ENCODE results near the gene ZSWIM5.
"Not testable (repeated sequence)": the region's sequence is repeated elsewhere in the genome, so short reads cannot be mapped to it uniquely, and the experiment has no call there.

The ZSWIM5 gene

DNA sequence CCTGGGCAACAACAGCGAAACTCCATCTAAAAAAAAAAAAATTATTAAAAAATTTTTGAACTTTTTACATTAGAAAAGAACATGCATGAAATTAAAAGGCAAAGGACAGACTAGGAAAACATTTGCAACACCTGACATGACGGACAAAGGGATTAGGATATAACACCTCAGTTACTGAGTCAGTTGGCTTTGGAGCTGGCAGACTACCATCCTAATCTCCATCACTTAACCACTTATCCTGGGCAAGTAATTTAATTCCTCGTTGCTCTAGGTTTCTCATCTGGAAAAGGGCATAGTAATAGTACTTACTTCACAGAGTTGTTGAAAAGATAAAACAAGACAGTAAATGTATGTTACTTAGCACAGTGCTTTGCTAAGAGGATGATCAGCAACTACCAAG lies 207.2 kb downstream of the ZSWIM5 start:
- DNase-seq, result no peak

DNA sequence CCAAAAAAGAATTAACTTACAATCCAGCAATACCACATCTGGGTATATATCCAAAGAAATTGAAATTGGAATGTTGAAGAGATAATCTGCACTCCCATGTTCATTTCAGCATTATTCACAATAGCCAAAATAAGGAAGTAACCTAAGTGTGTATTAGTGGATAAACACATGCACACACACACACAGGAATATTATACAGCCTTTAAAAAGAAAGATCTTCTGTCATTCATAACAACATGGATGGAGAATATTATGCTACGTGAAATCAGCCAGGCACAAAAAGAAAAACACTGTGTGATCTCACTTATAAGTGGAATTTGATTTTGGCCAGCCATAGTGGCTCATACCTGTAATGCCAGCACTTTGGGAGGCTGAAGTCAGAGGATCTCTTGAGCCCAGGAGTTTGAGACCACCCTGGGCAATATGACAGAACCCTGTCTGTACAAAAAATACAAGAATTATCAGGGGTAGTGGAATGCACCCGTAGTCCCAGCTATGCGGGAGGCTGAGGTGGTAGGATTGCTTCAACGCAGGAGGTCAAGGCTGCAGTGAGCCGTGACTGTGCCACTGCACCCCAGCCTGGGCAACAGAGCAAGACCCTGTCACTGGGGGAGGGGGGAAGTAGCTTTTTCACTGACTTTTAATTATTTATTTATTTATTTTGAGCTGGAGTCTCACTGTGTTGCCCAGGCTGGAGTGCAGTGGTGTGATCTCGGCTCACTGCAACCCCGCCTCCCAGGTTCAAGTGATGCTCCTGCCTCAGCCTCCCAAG lies 210.8 kb downstream of the ZSWIM5 start:
- DNase-seq, result no peak

- no peak for DNase-seq
Observed at GRCh38 chr1:44994309-44994898, 212.0 kb downstream of the ZSWIM5 start.

DNA sequence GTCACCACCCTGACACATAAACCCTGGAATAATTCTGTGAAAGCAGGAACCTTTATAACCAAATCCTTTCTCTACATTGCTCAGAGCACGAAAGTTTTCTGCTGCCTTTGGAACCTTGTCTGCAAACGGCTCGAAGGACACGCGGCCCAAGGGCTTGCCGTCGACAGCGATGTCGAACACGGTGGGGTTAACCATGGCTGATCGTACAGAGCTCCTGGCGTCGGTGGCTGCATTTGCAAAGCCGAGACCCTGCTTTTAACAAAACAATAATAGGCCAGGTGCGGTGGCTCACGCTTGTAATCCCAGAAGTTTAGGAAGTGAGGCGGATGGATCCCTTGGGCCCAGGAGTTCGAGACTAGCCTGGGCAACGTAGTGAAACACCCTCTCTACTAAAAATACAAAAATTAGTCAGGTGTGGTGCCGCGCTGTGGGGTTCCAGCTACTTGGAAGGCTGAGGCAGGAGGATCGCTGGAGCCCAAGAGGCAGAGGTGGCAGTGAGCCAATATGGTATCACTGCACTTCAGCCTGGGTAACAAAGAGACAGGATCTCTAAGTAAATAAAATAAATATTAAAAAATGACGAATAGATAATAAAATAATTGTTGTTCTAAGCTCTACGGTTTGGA lies 217.8 kb downstream of the ZSWIM5 start:
- DNase-seq, result no peak

GRCh38 chr1:44985747-44986359 lies 220.6 kb downstream of the ZSWIM5 start:
- no peak for DNase-seq

DNA sequence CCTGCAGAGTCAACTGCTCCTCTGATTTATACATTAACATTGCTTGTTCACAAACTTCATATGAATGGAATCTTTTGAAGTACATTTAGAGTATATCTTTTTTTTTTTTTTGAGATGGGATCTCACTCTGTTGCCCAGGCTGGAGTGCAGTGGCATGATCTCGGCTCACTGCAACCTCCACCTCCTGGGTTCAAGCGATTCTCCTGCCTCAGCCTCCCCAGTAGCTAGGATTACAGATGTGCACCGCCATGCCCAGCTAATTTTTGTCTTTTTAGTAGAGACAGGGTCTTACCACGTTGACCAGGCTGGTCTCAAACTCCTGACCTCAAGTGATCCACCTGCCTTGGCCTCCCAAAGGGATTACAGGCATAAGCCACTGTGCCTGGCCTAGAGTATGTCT lies 229.0 kb downstream of the ZSWIM5 start:
- not testable (repeated sequence) for DNase-seq

DNA sequence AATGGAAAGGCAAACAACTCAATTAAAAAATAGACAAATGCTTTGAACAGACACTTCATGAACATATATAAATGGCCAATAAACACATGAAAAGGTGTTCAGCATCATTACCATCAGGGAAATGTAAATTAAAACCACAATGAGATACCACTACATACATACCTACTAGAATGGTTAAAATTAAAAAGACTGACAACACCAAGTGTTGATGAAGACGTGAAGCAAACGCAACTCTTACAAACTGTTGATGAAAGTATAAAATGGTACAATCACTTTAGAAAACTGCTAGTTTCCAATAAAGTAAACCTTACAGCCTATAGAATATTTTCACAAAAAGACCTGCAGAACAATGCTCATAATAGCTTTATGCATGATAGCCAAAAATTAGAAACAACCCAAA lies 230.2 kb downstream of the ZSWIM5 start:
- DNase-seq, result no peak

DNA sequence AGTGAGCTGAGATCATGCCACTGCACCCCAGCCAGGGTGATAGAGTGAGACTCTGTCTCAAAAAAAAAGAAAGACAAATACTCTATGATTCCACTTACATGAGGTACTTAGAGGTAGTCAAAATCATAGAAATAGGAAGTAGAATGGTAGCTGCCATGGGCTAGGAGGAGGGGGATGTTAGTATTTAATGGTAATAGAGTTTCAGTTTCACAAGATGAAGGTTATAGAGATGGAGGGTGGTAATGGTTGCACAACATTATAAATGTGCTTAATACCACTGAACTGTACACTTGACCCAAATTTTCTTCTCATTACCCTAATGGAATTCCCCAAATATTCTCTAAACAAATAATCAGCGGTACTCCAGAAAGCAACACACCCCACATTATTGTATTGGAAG lies 232.8 kb downstream of the ZSWIM5 start:
- no peak for DNase-seq

DNA sequence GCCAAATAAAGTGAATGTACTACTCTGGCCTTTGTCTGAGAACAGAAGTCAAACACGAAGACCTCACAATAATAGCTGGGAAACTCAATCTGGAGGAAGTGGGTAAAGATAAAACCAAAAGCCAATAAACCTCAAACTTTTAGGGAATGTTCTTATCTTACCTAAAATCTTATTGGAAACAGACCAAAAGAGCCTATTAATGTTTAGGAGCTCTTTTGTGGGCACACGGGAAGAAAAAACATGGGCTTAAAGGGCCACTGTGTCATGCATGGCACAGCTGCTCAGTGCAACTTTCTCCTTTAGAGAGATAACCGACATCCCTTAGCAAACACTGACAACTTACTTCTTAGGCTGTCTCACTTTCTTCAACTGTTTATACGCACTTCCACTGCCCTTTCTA lies 236.1 kb downstream of the ZSWIM5 start:
- DNase-seq, result no peak

All from activated CD4-positive, alpha-beta T cell treated with anti-CD3 and anti-CD28 coated beads for 1 hour (primary cell).